Body of pancreas (tissue), 4 donors: ENCODE measurements around the gene ARFIP1.

ENCODE experiments used
- POLR2A ChIP-seq, 3 donors: fragments of 450-650 bp; IDR thresholded peaks; one replicate each; pipeline ENCODE4 v1.6.1; 2016; ENCODE audit warnings: antibody characterized with exemption in 3 of 3, mild to moderate bottlenecking in 2 of 3
- TF ChIP-seq, protein P1 (sequence below), 7 experiments: fragments of 450-650 bp in 4 of 7; fragments of 200-600 bp in 3 of 7; sonication (generic) in 3 of 7; IDR thresholded peaks; one replicate each; pipeline ENCODE4 v1.5.1; 2016 to 2019; ENCODE audit warnings: antibody characterized with exemption in 7 of 7

DNA sequence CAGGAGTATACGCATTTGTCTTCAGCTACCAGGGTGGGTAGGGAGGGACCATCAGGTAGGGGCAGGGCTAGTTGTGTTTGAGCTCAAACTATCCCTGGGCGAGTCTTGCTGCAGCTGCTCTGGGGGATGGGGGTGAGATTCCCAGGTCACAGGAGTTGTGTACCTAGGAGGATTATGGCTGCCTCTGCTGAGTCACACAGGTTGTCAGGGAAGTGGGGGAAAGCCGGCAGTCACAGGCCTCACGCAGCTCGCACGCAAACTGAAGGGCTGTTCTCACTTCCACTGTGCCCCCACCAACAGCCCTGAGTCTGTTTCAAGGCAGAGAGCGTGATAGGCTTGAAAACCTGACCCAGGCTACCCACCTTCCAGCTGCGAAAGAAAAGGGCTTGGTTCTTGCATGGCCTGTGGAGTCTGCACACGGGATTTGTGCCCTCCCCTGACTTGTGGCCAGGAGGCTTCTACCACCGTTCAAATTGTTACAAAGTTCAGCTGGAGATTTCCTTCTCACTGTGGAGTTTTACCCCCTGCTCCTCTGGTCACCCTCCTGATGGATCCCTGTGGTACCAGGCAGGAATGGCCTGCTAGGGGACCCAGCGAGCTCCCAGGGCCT is 63.8 kb downstream of the ARFIP1 start:
- TF ChIP-seq, protein P1, sequence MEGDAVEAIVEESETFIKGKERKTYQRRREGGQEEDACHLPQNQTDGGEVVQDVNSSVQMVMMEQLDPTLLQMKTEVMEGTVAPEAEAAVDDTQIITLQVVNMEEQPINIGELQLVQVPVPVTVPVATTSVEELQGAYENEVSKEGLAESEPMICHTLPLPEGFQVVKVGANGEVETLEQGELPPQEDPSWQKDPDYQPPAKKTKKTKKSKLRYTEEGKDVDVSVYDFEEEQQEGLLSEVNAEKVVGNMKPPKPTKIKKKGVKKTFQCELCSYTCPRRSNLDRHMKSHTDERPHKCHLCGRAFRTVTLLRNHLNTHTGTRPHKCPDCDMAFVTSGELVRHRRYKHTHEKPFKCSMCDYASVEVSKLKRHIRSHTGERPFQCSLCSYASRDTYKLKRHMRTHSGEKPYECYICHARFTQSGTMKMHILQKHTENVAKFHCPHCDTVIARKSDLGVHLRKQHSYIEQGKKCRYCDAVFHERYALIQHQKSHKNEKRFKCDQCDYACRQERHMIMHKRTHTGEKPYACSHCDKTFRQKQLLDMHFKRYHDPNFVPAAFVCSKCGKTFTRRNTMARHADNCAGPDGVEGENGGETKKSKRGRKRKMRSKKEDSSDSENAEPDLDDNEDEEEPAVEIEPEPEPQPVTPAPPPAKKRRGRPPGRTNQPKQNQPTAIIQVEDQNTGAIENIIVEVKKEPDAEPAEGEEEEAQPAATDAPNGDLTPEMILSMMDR (IDR thresholded peaks at IDR 0.05) = no peak
- no peak for TF ChIP-seq POLR2A (IDR thresholded peaks at IDR 0.05)
